RWPE2 (cell line): ENCODE measurements around the gene PEAK1.

ENCODE experiments used
- ATAC-seq: fragments of 200-7000 bp; cut with Tn5 transposase; 3 replicates; pipeline ENCODE4 v1.9.1; 2021; ENCODE audit warnings: low read depth
- DNase-seq: peaks from one replicate; pipeline ENCODE4 v3.0.0-alpha.2; 2020; ENCODE audit warnings: low spot score
- H3K27ac ChIP-seq: fragments of 450-650 bp; 2 replicates; pipeline ENCODE4 v1.5.1; 2017; ENCODE audit warnings: mild to moderate bottlenecking; ENCODE audit not compliant: poor library complexity, severe bottlenecking
- H3K27me3 ChIP-seq: fragments of 250-450 bp; sonication (Bioruptor Pico); 2 replicates; pipeline ENCODE4 v1.5.1; 2021; ENCODE audit warnings: mild to moderate bottlenecking, moderate library complexity; ENCODE audit not compliant: insufficient read depth, poor library complexity, severe bottlenecking
- H3K36me3 ChIP-seq: fragments of 250-450 bp; sonication (Bioruptor Pico); 2 replicates; pipeline ENCODE4 v1.5.1; 2020; ENCODE audit warnings: low read depth, mild to moderate bottlenecking, moderate library complexity
- H3K4me1 ChIP-seq: fragments of 250-450 bp; sonication (Bioruptor Pico); 2 replicates; pipeline ENCODE4 v1.5.1; 2021; ENCODE audit warnings: mild to moderate bottlenecking, moderate library complexity; ENCODE audit not compliant: insufficient read depth, poor library complexity, severe bottlenecking
- H3K4me3 ChIP-seq: fragments of 250-450 bp; sonication (Bioruptor Pico); 2 replicates; pipeline ENCODE4 v1.5.1; 2021; ENCODE audit warnings: mild to moderate bottlenecking, moderate library complexity; ENCODE audit not compliant: severe bottlenecking
- H3K9me3 ChIP-seq: fragments of 250-450 bp; sonication (Bioruptor Pico); 2 replicates; pipeline ENCODE4 v1.5.1; 2021; ENCODE audit warnings: mild to moderate bottlenecking, moderate library complexity; ENCODE audit not compliant: severe bottlenecking
- TF ChIP-seq, protein P1 (sequence below): fragments of 450-650 bp; IDR thresholded peaks from one replicate; pipeline ENCODE4 v1.5.1; 2017; ENCODE audit warnings: mild to moderate bottlenecking, moderate library complexity; ENCODE audit not compliant: poor library complexity, severe bottlenecking

PEAK1 gene

DNA sequence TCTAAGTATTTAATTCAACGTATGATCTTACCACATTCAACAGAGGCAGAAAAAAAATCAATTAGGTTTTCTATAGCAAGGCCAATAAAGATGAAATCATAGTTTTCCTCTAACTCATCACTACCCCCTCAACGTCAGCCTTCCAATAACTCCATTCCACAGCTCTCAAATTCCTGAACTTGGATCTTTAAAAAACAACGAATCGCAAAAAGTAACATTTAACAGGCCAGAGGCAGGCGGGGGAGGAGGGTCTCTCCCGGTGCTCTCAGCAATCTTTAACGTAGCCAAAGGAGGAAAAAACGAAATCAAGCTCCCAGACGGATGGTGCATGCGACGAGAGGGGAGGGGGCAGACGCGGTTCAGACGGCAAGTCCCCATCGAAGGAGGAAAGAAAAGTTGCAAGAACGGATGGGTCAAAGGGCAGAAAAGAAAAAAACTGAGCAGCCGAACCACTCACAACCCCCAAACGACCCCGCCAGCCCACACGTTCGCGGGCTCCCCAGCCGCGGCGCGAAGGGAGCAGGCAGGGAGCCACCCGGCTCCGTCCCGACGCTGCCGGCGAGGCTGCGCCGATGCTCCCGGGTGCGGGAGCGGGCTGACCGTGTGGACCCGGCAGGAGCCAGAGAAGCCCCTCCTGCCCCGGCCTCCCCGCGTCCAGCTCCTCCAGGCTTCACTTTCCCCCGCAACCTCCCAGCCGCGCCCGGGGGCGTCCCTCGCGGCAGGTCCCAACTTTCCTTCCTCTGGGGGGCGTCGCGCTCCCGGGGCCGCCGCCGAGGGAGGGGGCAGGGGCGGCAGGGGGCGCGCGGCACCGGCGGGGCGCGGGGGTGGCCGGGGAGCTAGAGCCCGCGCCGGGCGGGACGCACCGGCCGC lies 703 bp downstream of the PEAK1 start:
- TF ChIP-seq, protein P1, sequence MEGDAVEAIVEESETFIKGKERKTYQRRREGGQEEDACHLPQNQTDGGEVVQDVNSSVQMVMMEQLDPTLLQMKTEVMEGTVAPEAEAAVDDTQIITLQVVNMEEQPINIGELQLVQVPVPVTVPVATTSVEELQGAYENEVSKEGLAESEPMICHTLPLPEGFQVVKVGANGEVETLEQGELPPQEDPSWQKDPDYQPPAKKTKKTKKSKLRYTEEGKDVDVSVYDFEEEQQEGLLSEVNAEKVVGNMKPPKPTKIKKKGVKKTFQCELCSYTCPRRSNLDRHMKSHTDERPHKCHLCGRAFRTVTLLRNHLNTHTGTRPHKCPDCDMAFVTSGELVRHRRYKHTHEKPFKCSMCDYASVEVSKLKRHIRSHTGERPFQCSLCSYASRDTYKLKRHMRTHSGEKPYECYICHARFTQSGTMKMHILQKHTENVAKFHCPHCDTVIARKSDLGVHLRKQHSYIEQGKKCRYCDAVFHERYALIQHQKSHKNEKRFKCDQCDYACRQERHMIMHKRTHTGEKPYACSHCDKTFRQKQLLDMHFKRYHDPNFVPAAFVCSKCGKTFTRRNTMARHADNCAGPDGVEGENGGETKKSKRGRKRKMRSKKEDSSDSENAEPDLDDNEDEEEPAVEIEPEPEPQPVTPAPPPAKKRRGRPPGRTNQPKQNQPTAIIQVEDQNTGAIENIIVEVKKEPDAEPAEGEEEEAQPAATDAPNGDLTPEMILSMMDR: peak; percentile 77
- ATAC-seq (no peak; the same call in 2 of the 3 replicates), DNase-seq (peak; percentile 72)
- Histone ChIP-seq H3K4me3 (peak overlapping the region; percentile 99), H3K9me3 (no peaks in the 10 kb centered on the region), H3K36me3 (no peaks in the 10 kb centered on the region), H3K27me3 (no peaks in the 10 kb centered on the region), H3K27ac (peak overlapping the region; percentile 75), H3K4me1 (peaks cover 27% of the 10 kb centered on the region)

DNA sequence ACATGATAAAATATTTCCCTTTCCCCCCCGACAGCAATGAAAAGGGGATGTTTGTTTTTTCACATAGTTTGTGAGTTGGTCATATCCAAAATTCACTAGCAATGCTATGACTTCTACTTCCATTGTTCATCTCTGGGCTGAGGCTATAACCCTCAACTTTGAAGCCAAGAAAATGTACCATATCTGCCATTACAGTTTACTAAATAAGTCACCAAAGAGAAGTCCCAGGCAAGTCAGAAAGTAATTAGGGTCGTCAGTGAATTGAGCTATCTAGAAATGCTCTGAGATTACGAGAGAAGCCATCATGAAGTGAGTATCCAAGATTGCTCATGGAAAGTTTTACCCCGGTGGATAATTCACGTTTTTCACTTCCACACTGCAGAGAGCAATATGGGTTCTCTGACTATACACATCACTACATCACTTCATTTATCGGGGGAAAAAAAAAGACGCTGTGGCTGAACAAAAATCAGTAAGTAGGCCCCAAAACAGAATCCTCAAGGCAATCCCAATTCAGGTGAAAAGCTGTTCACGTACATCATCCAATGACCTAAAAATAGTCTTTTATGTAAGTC lies 1.4 kb downstream of the PEAK1 start:
- ATAC-seq: no peak

GRCh38 chr15:77417602-77418001 lies 2.3 kb downstream of the PEAK1 start:
- no peak for DNase-seq
- H3K4me1 ChIP-seq: peaks cover 21% of the 10 kb centered on the region
- TF ChIP-seq, protein P1: no peak
- no peak overlapping the region for H3K4me3 ChIP-seq
- no peaks in the 10 kb centered on the region for H3K9me3 ChIP-seq
- ATAC-seq: no peak
- no peaks in the 10 kb centered on the region for H3K27me3 ChIP-seq
- no peaks in the 10 kb centered on the region for H3K36me3 ChIP-seq
- no peak overlapping the region for H3K27ac ChIP-seq

More for the DNA sequence above, 1.4 kb downstream of the PEAK1 start:
- no peak for DNase-seq
- Histone ChIP-seq H3K9me3 (no peaks in the 10 kb centered on the region), H3K27ac (no peak overlapping the region), H3K4me3 (peak overlapping the region; percentile 99), H3K4me1 (peaks cover 27% of the 10 kb centered on the region), H3K36me3 (no peaks in the 10 kb centered on the region), H3K27me3 (no peaks in the 10 kb centered on the region)
- TF ChIP-seq, protein P1: no peak

GRCh38 chr15:77416954-77417353 lies 3.0 kb downstream of the PEAK1 start:
- H3K27me3 ChIP-seq: no peaks in the 10 kb centered on the region
- ATAC-seq (peak; percentile 19; the same call in 2 of the 3 replicates), DNase-seq (no peak)
- TF ChIP-seq, protein P1: no peak
- H3K27ac ChIP-seq: no peak overlapping the region
- no peak overlapping the region for H3K4me3 ChIP-seq
- no peaks in the 10 kb centered on the region for H3K36me3 ChIP-seq
- H3K9me3 ChIP-seq: no peaks in the 10 kb centered on the region
- H3K4me1 ChIP-seq: peaks cover 17% of the 10 kb centered on the region

GRCh38 chr15:77416148-77416455 lies 3.8 kb downstream of the PEAK1 start:
- ATAC-seq (no peak), DNase-seq (no peak)
- Histone ChIP-seq H3K27me3 (no peaks in the 10 kb centered on the region), H3K4me3 (no peak overlapping the region), H3K27ac (no peak overlapping the region), H3K9me3 (no peaks in the 10 kb centered on the region), H3K4me1 (peaks cover 13% of the 10 kb centered on the region), H3K36me3 (no peaks in the 10 kb centered on the region)
- TF ChIP-seq, protein P1: no peak
